ENCODE results near the gene SMARCB1.
A peak's percentile ranks its signal among the peaks of the same experiment; 100 is the strongest.

Gene SMARCB1

DNA sequence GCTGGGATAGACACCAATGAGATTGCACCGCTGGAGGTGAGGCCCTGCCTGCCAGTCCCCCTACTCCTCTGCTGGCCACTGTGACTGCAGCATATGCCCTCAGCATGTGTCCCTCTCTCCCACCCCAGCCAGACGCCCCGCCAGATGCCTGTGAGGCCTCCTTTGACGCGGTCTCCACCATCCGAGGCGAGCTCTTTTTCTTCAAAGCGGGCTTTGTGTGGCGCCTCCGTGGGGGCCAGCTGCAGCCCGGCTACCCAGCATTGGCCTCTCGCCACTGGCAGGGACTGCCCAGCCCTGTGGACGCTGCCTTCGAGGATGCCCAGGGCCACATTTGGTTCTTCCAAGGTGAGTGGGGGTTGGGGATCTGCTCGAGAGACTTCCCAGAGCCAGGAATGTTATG, 5.7 kb upstream of the SMARCB1 start:
- DNase-seq: no peak

- peak in 1 of 2 experiments; percentile 48 for DNase-seq
These were observed 5.1 kb upstream of the SMARCB1 start for GRCh38 chr22:23781511-23782183.

DNA sequence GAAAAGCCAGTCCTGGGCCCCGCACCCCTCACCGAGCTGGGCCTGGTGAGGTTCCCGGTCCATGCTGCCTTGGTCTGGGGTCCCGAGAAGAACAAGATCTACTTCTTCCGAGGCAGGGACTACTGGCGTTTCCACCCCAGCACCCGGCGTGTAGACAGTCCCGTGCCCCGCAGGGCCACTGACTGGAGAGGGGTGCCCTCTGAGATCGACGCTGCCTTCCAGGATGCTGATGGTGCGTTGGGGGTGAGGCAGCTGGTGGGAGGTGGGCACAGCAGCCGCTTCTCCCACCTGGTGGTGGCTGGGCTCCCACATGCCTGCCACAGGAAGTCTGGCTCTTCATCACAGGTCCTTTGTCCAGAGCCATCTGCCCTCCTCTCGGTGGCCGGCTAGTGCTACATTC, 4.5 kb upstream of the SMARCB1 start:
- DNase-seq: no peak

- no peak for DNase-seq
These were observed 4.1 kb upstream of the SMARCB1 start for GRCh38 chr22:23782703-23783102.

GRCh38 chr22:23783265-23784150, 3.3 kb upstream of the SMARCB1 start:
- DNase-seq: no peak

DNA sequence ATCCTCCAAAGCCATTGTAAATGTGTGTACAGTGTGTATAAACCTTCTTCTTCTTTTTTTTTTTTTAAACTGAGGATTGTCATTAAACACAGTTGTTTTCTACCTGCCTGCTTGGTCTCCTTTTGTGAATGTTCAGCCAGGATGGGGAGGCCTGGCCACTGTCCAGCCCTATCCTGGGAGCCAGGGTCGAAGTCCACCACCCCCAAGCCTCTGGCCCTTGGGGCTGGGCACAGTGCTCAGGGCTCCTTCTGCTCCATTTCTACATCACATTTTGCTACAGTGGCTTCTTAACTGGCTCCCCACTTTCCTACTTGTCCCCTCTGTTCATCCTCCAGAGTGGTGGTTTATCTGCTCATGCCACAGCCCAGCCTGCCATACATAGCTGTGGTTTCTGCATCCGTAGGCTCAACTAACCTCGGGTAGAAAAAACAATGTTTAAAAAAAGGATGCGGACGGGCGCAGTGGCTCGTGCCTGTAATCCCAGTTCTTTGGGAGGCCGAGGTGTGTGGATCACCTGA, 2.5 kb upstream of the SMARCB1 start:
- DNase-seq: no peak

DNA sequence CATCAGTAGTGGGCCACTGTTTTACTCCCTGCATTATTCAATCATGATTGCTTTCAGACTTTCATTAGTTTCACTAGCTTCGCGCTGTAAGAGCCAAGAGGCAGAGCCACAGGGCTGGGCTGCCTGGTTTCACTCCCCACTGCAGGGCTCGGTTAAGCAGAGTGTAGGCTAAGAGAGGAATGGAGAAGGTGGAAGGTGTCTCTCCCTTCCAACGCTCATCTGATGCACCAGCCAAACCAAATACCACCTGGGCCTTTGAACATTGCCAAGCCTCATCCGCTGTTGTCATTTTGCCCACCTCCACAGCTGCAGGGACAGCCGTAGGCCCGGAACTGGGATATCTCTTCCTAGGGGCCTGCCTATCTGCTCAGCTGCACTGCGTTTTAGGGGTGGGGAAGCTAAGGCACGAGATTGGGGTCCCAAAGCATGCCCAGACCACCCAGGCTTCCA, 480 bp upstream of the SMARCB1 start:
- DNase-seq: no peak

- DNase-seq: no peak
These were observed 782 bp downstream of the SMARCB1 start for GRCh38 chr22:23787600-23787896.

GRCh38 chr22:23787910-23788309, 1.1 kb downstream of the SMARCB1 start:
- DNase-seq: no peak

DNA sequence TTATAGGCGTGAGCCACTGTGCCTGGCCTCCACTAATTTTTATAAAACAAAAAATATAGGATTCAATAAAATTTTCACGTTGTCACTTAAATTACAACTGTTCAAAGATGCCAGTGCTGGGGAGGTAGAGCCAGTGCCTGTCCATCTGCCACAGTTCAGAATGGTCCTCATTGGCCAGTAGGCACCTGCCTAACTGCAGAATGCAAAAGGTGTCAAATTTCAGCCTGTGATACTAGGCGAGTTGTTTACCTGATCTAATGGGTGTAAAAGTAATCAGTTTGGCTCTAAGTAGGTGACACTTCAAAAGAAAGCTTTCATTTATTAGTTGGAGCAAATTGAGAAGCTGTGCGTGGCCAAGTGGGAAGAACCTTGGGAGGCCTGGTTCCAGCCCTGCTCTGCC, 2.4 kb downstream of the SMARCB1 start:
- no peak for DNase-seq

- DNase-seq: no peak
These were observed 2.9 kb downstream of the SMARCB1 start for GRCh38 chr22:23789638-23790037.

GRCh38 chr22:23790819-23791737, 4.3 kb downstream of the SMARCB1 start:
- no peak for DNase-seq

DNA sequence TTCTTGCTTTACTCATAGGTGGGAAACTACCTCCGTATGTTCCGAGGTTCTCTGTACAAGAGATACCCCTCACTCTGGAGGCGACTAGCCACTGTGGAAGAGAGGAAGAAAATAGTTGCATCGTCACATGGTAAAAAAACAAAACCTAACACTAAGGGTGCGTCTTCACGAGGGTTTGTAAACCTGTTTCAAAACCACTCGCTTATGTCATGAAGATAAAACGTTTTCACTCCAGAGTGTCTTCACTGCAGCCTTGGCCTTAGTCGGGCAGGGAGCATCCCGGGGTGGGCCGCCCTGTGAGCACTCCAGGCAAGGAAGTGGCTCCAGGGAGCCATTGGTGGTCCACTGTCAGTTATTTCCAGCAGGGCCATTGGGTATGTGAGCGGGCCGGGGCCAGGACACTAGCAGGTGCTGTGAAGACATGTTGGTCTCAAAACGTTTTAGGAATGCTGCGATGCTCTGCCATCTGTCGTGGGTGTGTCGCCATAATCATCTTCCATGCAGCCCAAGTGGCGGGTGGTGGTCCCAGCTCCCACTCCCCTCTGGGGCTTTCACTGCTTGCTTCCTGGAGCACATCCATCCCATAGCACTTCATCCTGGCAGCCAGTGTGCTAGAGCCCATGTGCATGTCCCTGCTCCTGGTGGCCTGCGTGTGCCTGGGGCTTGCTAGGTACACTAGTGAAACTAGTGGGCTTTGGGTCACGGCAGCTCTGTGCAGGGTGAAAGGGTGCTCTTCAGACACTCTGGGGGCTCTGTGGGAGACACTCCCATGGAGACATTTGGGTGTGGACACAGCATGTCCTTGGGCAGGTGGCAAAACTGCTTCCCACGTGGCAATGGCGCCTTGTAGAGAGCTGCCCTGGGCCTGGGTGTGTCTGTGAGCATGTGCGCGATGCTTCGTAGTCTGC, 5.2 kb downstream of the SMARCB1 start:
- no peak for DNase-seq

GRCh38 chr22:23793326-23793725, 6.6 kb downstream of the SMARCB1 start:
- DNase-seq: no peak

- DNase-seq: no peak
These were observed 9.7 kb downstream of the SMARCB1 start for GRCh38 chr22:23796461-23796860.

DNA sequence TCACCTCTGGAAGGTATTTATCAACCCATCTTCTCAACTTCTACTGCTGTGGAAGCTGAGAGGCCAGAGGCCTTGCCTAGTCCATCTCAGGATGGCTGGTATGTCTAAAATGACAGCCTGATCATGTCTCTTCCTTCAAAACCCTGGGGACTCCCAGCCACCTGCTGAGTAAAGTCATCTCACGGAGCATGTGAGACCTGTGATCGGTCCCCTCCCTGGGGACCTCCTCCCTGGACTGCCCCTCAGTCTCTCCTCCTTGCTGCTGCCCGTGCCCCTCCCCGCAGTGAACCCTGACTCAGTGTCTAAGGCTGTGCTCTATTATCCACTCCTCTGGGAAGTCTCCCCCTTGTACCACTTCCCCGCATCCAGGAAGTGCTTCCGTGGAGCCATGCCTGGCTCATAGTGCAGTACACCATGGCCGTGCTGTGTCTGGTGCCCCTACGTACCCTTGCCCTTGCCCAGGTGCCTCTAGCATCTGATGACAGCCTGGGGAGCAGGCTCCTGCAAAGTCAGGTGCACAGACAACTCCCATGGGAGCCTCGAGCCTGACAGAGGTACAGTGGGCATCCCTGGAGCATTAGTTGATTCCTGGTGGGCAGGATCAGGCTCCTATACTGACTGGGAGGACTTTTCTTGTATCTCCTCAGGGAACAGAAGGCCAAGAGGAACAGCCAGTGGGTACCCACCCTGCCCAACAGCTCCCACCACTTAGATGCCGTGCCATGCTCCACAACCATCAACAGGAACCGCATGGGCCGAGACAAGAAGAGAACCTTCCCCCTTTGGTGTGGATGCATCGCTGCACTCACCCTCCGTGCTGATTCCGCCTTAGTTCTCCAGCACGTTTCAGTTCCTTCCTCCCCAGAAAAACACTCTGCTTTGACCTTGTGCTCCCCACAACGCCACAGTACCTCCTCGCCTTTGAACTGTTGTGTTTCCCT, 13.8 kb downstream of the SMARCB1 start:
- DNase-seq: no peak

GRCh38 chr22:23801238-23801821, 14.6 kb downstream of the SMARCB1 start:
- no peak for DNase-seq

DNA sequence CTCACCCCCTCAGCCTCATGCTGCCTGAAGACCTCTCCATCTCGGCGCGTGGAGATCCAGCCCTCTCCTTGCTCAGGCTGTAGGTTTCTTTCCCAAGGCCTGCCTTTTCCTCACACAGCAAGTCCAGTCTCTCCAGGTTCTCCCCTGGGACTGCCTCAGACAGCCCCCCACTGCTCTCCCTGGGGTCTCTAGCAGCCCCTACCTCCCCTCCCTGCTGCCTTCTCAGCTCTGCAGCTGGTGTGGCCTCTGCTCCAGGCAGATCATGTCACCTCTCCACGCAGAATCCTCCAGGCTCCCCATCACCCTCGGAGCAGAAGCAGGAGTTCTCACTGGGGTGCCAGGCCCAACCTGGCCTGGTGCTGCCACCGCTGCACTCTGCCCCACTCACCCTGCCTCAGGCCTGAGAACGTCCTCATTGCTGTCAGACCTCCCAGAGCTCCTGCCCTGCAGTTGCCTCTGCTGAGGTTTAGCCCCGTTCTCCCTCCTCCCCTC, 15.2 kb downstream of the SMARCB1 start:
- DNase-seq: no peak

GRCh38 chr22:23803001-23803819, 16.4 kb downstream of the SMARCB1 start:
- no peak for DNase-seq

Measured in NCI-H446 (cell line).